GM19452 (cell line): ENCODE measurements around the gene RABGGTA.

Experiments
- ATAC-seq: cut with Tn5 transposase; IDR thresholded peaks from one replicate; pipeline ENCODE4 v1.9.1; 2021; ENCODE audit not compliant: unreplicated experiment

The RABGGTA gene

GRCh38 chr14:24280797-24281460, 9.5 kb upstream of the RABGGTA start:
- no peak for ATAC-seq

GRCh38 chr14:24279301-24280186, 8.1 kb upstream of the RABGGTA start:
- peak; percentile 57 for ATAC-seq

- ATAC-seq, result no peak
Measured at GRCh38 chr14:24278424-24278823, 7.0 kb upstream of the RABGGTA start.

GRCh38 chr14:24277606-24278321, 6.4 kb upstream of the RABGGTA start:
- ATAC-seq, result no peak

GRCh38 chr14:24277071-24277470, 5.7 kb upstream of the RABGGTA start:
- no peak for ATAC-seq

- peak; percentile 41 for ATAC-seq
Measured at GRCh38 chr14:24274101-24274543, 2.7 kb upstream of the RABGGTA start.

- no peak for ATAC-seq
Measured at GRCh38 chr14:24273422-24273998, 2.1 kb upstream of the RABGGTA start.

GRCh38 chr14:24272467-24272866, 1.1 kb upstream of the RABGGTA start:
- no peak for ATAC-seq

- ATAC-seq, result no peak
Measured at GRCh38 chr14:24271834-24272263, 452 bp upstream of the RABGGTA start.

- no peak for ATAC-seq
Measured at GRCh38 chr14:24270537-24271133, 762 bp downstream of the RABGGTA start.

GRCh38 chr14:24269910-24270536, 1.4 kb downstream of the RABGGTA start:
- ATAC-seq, result no peak

GRCh38 chr14:24269368-24269767, 2.0 kb downstream of the RABGGTA start:
- ATAC-seq, result no peak

- no peak for ATAC-seq
Measured at GRCh38 chr14:24268225-24268624, 3.2 kb downstream of the RABGGTA start.

- no peak for ATAC-seq
Measured at GRCh38 chr14:24267516-24267915, 3.9 kb downstream of the RABGGTA start.

- no peak for ATAC-seq
Measured at GRCh38 chr14:24266344-24267244, 4.8 kb downstream of the RABGGTA start.

GRCh38 chr14:24264298-24264697, 7.1 kb downstream of the RABGGTA start:
- ATAC-seq, result no peak

- ATAC-seq, result no peak
Measured at GRCh38 chr14:24263848-24264247, 7.5 kb downstream of the RABGGTA start.

- no peak for ATAC-seq
Measured at GRCh38 chr14:24262821-24263733, 8.3 kb downstream of the RABGGTA start, which contains the start of gene TGM1. Gene TGM1, minus strand, starts transcription at chr14:24263177. Its CDS starts 825 bp downstream, at chr14:24262352.
